ENCODE results near the gene ITSN2. TPM values are rescaled to one million over a fixed set of nuclear protein-coding genes. Genes with fewer than 3 reads are reported as not detected.

ITSN2 gene
- total RNA-seq, 1 experiment from 2014 or later: 26.5 TPM

- RAD21 ChIA-PET (ENCODE audit: low non-redundant PET in 1 of 2, low total read pairs in 2 of 2, uncharacterized antibody in 2 of 2, unreplicated experiment in 2 of 2): no interaction called here
- Histone ChIP-seq H3K4me1 (ENCODE audit: control insufficient read depth in 1 of 2, insufficient read depth in 2 of 2, low read length in 2 of 2) (no peaks in the 10 kb centered on the region), H3K36me3 (ENCODE audit: control insufficient read depth in 1 of 2, insufficient read depth in 2 of 2, low read length in 2 of 2) (no peaks in the 10 kb centered on the region), H3K9me3 (ENCODE audit: control insufficient read depth in 1 of 2, insufficient read depth in 1 of 2, low read depth in 1 of 2, low read length in 2 of 2) (no peaks in the 10 kb centered on the region), H3K9ac (ENCODE audit: low read length) (no peak overlapping the region), H3K4me2 (ENCODE audit: low read length) (no peak overlapping the region), H4K20me1 (ENCODE audit: insufficient read depth) (no peaks in the 10 kb centered on the region), H3K9me2 (ENCODE audit: insufficient read depth) (no peaks in the 10 kb centered on the region), H2AFZ (ENCODE audit: low read depth, low read length, poor library complexity, severe bottlenecking) (no peak overlapping the region), H3K79me2 (ENCODE audit: insufficient read depth, low read length) (no peaks in the 10 kb centered on the region), H3K27me3 (ENCODE audit: insufficient read depth, low read length) (no peaks in the 10 kb centered on the region), H3K27ac (ENCODE audit: low read depth, low read length) (no peak overlapping the region), H3K4me3 (replicated peaks in 1 of 2; ENCODE audit: low read depth in 1 of 2, low read length in 2 of 2) (no peak overlapping the region)
- DNase-seq (ENCODE audit: low read depth, low spot score) (no peak), ATAC-seq (no peak)
- TF ChIP-seq ZBTB33 (IDR thresholded peaks at IDR 0.05; ENCODE audit: extremely low read depth, insufficient replicate concordance, low read length): no peak
- TF ChIP-seq POLR2AphosphoS5 (IDR thresholded peaks at IDR 0.05; ENCODE audit: low read depth, low read length): no peak
- TF ChIP-seq ATF3 (IDR thresholded peaks at IDR 0.05): no peak
- no peak for TF ChIP-seq CBX3 (IDR thresholded peaks at IDR 0.05; ENCODE audit: low read depth)
- TF ChIP-seq FOSL1 (IDR thresholded peaks at IDR 0.05; ENCODE audit: low read depth): no peak
- TF ChIP-seq POLR2A (IDR thresholded peaks at IDR 0.05; ENCODE audit: borderline replicate concordance, extremely low read depth, insufficient read depth, insufficient read length): no peak
- no peak for TF ChIP-seq TCF7L2 (IDR thresholded peaks at IDR 0.05; ENCODE audit: borderline replicate concordance, extremely low read depth, insufficient read depth, insufficient read length)
- TF ChIP-seq ZNF274 (IDR thresholded peaks at IDR 0.05; ENCODE audit: low read depth, low read length): no peak
- no peak for TF ChIP-seq CEBPB (IDR thresholded peaks at IDR 0.05; ENCODE audit: low read depth)
- POLR2A ChIA-PET: no interaction called here
- intact Hi-C loops (cut with micrococcal nuclease): no loop called here
- BruUV-seq (replicated peaks): no TSS peak
- CTCF ChIA-PET: no interaction called here
Observed at GRCh38 chr2:24394998-24395397, 34.7 kb upstream of the ITSN2 start.

Measured in HCT116 (cell line).